LNCaP clone FGC (cell line): ENCODE results near the gene PPP3CA.
A peak's percentile ranks its signal among the peaks of the same experiment; 100 is the strongest.

Experiments
- DNase-seq: peaks from one replicate; pipeline ENCODE4 v3.0.0-alpha.2; 2011; ENCODE audit warnings: low read depth
- H3K4me3 ChIP-seq: 2 replicates; pipeline ENCODE4 v1.5.1; 2011; ENCODE audit warnings: mild to moderate bottlenecking, low read depth, low read length, control low read depth
- TF ChIP-seq, protein P1 (sequence below): IDR thresholded peaks from 2 replicates; pipeline ENCODE4 v1.5.1; 2012; ENCODE audit warnings: mild to moderate bottlenecking; ENCODE audit not compliant: control insufficient read depth, insufficient read depth; ENCODE audit errors: extremely low read depth

Gene PPP3CA

DNA sequence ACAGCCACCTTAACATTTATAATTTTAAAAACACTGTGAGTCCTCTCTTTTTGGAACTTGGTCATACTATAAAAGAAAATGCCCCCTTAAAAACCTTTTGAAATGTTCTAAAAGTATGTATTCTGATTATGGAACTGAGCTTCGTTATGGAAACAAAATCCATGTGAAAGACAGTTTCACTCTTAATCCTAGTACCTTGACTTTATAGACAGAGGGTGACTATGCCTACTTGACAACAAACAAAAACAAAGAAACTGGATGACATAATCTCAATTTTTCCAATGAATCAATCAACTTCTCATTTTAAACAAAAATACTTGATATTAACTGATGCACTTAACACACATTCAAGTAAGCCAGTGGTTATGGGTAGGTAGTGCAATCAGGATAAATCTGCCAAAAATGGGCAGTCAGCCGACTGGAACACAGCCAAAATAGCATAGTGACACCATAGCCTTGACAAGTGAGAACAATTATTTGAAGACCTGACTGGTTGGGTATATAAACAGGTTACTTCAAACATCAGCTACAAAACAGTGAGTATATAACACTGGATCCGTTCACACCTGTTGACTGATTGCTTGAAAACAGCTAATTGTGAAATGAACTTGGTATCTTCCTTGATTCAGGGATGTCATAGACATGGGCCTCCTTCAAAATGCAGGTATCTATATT is 265.5 kb downstream of the PPP3CA start:
- peak; percentile 49 for DNase-seq
- TF ChIP-seq, protein P1, sequence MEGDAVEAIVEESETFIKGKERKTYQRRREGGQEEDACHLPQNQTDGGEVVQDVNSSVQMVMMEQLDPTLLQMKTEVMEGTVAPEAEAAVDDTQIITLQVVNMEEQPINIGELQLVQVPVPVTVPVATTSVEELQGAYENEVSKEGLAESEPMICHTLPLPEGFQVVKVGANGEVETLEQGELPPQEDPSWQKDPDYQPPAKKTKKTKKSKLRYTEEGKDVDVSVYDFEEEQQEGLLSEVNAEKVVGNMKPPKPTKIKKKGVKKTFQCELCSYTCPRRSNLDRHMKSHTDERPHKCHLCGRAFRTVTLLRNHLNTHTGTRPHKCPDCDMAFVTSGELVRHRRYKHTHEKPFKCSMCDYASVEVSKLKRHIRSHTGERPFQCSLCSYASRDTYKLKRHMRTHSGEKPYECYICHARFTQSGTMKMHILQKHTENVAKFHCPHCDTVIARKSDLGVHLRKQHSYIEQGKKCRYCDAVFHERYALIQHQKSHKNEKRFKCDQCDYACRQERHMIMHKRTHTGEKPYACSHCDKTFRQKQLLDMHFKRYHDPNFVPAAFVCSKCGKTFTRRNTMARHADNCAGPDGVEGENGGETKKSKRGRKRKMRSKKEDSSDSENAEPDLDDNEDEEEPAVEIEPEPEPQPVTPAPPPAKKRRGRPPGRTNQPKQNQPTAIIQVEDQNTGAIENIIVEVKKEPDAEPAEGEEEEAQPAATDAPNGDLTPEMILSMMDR, result no peak
- no peak overlapping the region for H3K4me3 ChIP-seq

DNA sequence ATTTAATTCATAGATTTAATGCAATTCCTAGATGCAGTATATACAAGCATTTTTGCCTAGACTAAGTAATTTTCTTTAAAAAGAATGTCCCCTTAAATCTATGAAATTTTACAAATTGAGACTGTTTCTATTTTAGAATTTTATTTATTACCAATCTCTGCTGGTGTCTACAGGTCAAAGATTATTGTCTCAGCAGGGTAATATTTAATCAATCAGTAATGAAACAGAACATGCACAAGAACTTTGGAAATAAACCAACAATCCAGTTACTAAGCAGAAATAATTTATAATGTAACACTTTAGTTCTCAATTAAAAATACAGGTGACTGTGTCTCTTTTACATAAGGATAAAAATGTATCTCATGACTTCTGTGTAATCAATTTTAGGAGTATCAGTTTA is 266.2 kb downstream of the PPP3CA start:
- no peak overlapping the region for H3K4me3 ChIP-seq
- TF ChIP-seq, protein P1, result no peak
- no peak for DNase-seq

DNA sequence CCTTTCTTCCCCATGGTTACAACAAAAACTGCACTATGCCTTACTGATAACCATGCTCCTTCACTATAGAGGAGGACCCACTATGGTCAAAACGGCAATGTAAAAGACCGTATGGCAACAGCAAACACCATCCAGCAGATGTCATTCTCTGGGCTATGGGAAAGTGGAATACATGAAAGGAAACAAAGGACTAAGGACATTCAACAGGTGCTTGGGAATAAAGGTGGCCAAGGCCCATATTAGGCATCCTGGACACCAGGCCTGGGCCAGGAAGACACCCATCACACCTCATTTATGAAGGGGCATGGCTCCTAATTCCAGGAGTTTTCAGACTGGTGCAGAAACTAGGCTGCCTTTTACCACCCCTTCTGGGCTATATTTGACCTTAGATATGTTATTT is 268.4 kb downstream of the PPP3CA start:
- H3K4me3 ChIP-seq, result no peak overlapping the region
- DNase-seq, result no peak
- TF ChIP-seq, protein P1, result no peak

DNA sequence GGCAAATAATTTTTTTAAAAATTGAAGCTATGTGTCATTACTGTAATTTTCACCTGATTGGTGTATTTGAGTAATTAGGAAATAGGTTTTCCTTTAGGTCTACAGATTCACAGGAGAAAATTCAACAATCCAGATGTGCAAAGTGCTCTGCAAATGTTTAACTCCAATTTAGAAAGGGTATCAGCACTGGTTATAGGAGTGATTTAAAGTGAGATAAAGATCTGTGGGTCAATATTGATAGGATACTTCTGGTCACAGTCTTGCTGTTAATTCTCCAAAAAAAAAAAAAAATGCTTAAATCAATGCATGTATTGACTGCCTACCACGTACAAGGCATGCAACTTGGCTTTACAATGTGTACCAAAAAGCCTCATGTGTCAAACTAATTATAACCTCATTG is 271.3 kb downstream of the PPP3CA start:
- H3K4me3 ChIP-seq, result no peak overlapping the region
- TF ChIP-seq, protein P1, result no peak
- DNase-seq, result no peak

DNA sequence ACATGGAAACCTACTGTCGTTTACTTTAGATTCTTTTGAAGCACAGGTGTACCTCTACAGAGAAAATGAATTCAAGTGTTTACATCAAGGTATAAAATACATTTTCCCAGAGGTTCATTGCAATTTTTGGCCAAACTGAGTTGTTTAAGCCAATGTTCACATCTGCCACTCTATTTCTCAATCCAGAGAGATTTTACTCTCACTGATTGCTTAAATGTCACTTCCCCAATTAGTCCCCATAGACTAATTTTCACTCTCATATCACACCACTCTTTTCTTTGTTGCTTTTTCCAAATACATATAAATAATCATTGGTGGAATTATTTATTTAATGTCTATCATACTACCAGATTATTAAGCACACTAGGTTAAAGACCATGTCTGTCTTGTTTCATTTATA is 271.8 kb downstream of the PPP3CA start:
- DNase-seq, result no peak
- TF ChIP-seq, protein P1, result no peak
- no peak overlapping the region for H3K4me3 ChIP-seq

DNA sequence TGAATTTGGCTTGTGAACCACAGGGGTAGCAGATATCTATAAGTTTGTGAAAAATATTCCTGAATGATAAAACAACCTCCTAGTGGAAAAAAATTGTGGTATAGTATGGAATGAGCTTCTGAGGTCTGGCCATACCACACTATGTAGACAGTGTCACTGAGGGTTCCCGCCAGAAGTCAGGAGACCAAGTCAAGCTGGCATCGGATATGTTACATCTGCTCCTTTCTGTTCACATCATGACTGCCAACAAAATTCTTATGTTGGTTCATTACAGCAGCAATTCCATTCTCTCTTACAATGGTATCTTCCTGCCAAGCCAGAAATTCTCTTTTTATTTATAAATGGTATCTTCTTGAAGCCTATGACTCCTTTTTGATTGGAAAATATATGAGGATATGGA is 273.0 kb downstream of the PPP3CA start:
- TF ChIP-seq, protein P1, result no peak
- no peak overlapping the region for H3K4me3 ChIP-seq
- DNase-seq, result no peak

DNA sequence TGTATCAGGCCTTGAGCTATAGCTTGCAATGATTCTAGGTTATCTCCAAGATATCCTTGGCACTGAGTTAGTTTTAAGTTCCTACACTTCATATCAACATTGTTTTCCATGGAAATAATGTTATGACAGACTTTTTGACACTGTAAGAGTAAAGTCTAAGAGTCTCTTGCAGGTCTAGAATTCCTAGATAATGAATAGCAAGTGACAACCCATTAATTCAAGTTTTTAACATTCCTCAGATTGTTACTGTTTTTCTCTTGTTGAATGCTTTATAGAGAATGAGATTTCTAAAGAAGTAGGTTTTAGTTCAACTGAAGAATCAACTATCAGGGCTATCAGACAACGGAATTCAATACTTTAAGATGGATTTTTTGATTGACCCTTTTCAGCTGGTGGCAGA is 276.1 kb downstream of the PPP3CA start:
- TF ChIP-seq, protein P1, result no peak
- no peak overlapping the region for H3K4me3 ChIP-seq
- no peak for DNase-seq
